Measurements from ENCODE around the gene CDH23. TPM values are rescaled to one million over a fixed set of nuclear protein-coding genes. Genes with fewer than 3 reads are reported as not detected.

Gene CDH23
- total RNA-seq, 4 donors from 2014 or later: 0.57 to 5.9 (median 1.0) TPM

DNA sequence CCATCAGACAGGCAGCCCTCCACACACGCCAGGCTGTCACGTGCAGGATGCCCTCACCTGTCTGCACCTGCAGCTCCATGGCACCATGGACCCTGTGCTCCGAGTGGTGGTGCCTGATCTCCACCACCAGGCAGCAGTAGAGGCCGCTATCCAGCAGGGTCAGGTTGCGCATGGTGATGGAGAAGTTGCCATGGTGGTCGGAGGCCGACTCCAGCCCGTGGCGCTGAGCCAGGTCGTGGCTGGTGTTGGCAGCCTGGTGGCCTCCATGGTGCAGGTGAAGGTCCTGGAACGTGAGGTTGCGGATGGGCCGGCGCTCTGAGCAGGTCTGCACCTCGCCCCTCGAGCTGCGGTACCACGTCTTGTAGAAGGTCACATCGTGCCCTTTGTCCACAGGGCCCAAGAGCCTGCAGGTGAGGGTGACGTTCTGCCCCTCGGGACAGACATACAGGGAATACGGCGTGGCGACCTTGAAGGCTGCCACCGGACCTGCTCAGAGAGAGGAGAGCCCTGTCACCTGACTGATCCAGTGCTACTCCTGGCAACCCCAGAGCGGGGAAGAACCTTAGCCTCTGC lies 364.9 kb downstream of the CDH23 start:
- Histone ChIP-seq H3K4me3 (no peak overlapping the region), H3K9me3 (no peaks in the 10 kb centered on the region), H3K4me1 (peaks cover 62 to 92% (median 80%) of the 10 kb centered on the region in 3 donors), H3K27me3 (no peaks in the 10 kb centered on the region), H3K27ac (peak overlapping the region; percentile 75 to 99 (median 85)), H3K36me3 (peaks cover 0 to 75% (median 0%) of the 10 kb centered on the region in 3 donors)
- intact Hi-C loops (cut with DNase I): no loop called here
- no peak for DNase-seq
- no peak for TF ChIP-seq POLR2A (IDR thresholded peaks at IDR 0.05)
- TF ChIP-seq, protein P1, sequence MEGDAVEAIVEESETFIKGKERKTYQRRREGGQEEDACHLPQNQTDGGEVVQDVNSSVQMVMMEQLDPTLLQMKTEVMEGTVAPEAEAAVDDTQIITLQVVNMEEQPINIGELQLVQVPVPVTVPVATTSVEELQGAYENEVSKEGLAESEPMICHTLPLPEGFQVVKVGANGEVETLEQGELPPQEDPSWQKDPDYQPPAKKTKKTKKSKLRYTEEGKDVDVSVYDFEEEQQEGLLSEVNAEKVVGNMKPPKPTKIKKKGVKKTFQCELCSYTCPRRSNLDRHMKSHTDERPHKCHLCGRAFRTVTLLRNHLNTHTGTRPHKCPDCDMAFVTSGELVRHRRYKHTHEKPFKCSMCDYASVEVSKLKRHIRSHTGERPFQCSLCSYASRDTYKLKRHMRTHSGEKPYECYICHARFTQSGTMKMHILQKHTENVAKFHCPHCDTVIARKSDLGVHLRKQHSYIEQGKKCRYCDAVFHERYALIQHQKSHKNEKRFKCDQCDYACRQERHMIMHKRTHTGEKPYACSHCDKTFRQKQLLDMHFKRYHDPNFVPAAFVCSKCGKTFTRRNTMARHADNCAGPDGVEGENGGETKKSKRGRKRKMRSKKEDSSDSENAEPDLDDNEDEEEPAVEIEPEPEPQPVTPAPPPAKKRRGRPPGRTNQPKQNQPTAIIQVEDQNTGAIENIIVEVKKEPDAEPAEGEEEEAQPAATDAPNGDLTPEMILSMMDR (IDR thresholded peaks at IDR 0.05): no peak
- WGBS, 2 donors: 80 to 81% methylated on average over 2 to 19 of the region's 26 CpGs

DNA sequence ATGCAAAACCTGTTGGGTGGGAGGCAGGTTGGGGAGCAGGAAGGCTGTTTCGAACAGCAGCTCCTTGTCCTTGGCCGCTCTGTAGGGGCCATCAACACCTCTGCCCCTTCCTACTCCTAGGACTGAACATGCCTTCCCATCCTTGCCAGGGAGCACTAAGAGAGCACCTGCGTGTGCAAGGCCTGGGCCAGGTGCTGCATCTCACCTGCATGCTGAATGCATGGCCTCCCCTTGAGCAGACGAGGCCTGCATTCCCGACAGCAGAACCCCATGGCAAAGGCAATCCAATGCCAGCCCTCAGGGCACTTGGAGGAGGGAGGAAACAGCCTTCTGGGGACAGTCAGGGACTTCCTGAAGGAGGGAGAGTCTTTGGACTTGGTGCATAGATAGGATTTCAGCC lies 365.6 kb downstream of the CDH23 start:
- Histone ChIP-seq H3K36me3 (peaks cover 0 to 73% (median 0%) of the 10 kb centered on the region in 3 donors), H3K9me3 (no peaks in the 10 kb centered on the region), H3K4me1 (peaks cover 62 to 92% (median 83%) of the 10 kb centered on the region in 3 donors), H3K27me3 (no peaks in the 10 kb centered on the region), H3K27ac (peak overlapping the region; percentile 75 to 99 (median 85)), H3K4me3 (no peak overlapping the region)
- no peak for TF ChIP-seq POLR2A (IDR thresholded peaks at IDR 0.05)
- TF ChIP-seq, protein P1 (IDR thresholded peaks at IDR 0.05): no peak
- 61% methylated on average over 3 of the region's 5 CpGs; no CpG with 5 or more reads in 1 of the 2 donors for WGBS, 2 donors
- DNase-seq: no peak
- intact Hi-C loops (cut with DNase I): no loop called here

DNA sequence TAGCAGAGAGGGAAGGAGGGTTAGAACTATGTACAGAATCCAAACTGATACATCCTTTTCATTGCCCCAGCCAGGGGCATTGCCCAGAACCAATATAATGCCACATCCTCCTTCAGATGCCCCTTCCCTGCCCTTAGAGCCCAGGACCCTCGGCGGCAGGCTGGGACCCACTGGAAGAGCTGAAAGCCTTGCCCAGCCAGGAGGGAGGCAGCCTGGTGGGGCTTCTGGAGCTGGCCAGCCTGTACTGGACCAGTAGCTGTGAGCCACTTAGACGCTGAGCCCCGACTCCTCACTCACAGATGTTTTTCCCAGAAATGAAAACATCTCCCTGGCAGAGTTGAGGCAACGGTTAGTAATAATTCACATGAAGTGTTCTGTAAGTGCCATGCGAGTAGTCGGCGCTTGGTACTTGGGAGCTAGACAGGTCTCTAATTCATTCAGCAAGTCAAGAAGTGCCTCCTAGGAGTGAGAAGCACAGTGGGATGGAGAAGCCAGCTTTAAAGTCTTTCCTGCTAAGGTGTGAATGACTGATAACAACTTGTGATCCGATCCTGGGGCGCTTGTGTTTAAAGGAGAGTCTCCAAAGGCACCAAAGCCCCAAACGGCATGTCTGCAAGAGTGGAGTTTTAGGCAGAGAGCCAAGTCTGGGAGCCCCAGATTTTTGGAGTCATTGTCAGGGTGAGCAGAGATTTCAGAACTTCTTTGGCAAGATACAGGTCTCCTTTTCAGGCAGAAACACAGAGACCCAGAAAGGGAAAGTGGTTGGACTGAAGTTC lies 366.8 kb downstream of the CDH23 start:
- peak overlapping the region; percentile 3 to 99 (median 82) for H3K27ac ChIP-seq
- TF ChIP-seq, protein P1 (IDR thresholded peaks at IDR 0.05): no peak
- TF ChIP-seq POLR2A (IDR thresholded peaks at IDR 0.05): no peak
- WGBS, 2 donors: 69 to 86% methylated on average over 7 to 8 of the region's 11 CpGs
- DNase-seq: no peak
- H3K9me3 ChIP-seq: no peaks in the 10 kb centered on the region
- H3K36me3 ChIP-seq: peaks cover 0 to 61% (median 0%) of the 10 kb centered on the region in 3 donors
- no peaks in the 10 kb centered on the region for H3K27me3 ChIP-seq
- no peak overlapping the region for H3K4me3 ChIP-seq
- intact Hi-C loops (cut with DNase I): no loop called here
- peaks cover 61 to 92% (median 85%) of the 10 kb centered on the region in 3 donors for H3K4me1 ChIP-seq

DNA sequence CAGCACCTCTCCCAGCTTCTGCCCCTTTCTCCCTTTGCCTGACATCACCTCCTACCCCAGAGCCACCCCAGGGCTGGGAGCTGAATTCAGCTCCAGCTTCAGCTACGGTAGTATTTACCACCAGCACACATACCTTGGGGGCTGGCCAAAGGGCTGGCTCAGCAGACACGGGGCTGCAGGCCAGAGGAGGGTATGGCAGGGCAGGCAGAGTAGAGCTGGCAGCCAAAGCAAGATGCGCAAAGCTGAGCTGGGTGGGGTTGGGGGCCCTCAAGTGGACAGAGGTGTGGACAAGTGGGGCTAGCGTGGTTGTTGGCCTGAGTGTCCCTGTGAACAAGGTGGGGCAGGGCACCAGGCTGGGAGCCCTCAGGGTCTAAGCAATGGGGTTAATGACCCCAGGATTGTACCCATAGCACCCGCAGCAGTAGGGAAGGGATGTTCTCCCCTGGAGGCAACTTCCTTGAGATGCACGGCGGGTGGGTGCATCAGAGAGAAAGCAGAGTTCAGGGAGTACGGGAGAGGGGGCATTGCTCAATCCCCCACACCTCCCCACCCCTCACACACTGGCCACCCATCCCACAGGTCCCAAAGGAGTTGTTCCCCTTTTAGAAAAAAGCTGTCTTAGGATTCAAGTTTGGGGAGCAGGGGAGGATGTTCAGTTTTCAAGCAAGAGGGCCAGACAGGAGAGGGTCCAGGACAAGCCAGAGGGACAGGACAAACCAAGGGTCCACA lies 368.6 kb downstream of the CDH23 start:
- DNase-seq: no peak

More for the DNA sequence above, 368.6 kb downstream of the CDH23 start:
- Histone ChIP-seq H3K4me3 (peak overlapping the region in 1 of 4 donors; percentile 15), H3K36me3 (peaks cover 0 to 49% (median 0%) of the 10 kb centered on the region in 3 donors), H3K9me3 (no peaks in the 10 kb centered on the region), H3K27me3 (no peaks in the 10 kb centered on the region), H3K27ac (peak overlapping the region; percentile 91 to 99 (median 95)), H3K4me1 (peaks cover 71 to 100% (median 93%) of the 10 kb centered on the region in 3 donors)
- intact Hi-C loops (cut with DNase I): no loop called here
- no peak for TF ChIP-seq POLR2A (IDR thresholded peaks at IDR 0.05)
- TF ChIP-seq, protein P1 (IDR thresholded peaks at IDR 0.05): peak in 1 of 6 experiments; percentile 12
- 53 to 80% methylated on average over 2 to 3 of the region's 8 CpGs for WGBS, 2 donors
